LNCaP clone FGC (cell line): ENCODE data around the gene IQGAP3.

Experiments used
- DNase-seq: peaks from one replicate; pipeline ENCODE4 v3.0.0-alpha.2; 2011; ENCODE audit warnings: low read depth
- H3K4me3 ChIP-seq: 2 replicates; pipeline ENCODE4 v1.5.1; 2011; ENCODE audit warnings: mild to moderate bottlenecking, low read depth, low read length, control low read depth
- CTCF ChIP-seq: IDR thresholded peaks from 2 replicates; pipeline ENCODE4 v1.5.1; 2012; ENCODE audit warnings: mild to moderate bottlenecking; ENCODE audit not compliant: control insufficient read depth, insufficient read depth; ENCODE audit errors: extremely low read depth

Gene IQGAP3

GRCh38 chr1:156549390-156549789, 23.0 kb downstream of the IQGAP3 start:
- TF ChIP-seq CTCF = no peak
- no peak for DNase-seq
- H3K4me3 ChIP-seq = no peak overlapping the region

- no peak for DNase-seq
- H3K4me3 ChIP-seq = no peak overlapping the region
- no peak for TF ChIP-seq CTCF
Measured at GRCh38 chr1:156547982-156548381, 24.4 kb downstream of the IQGAP3 start.

- no peak for DNase-seq
- no peak for TF ChIP-seq CTCF
- no peak overlapping the region for H3K4me3 ChIP-seq
Measured at GRCh38 chr1:156547434-156547833, 24.9 kb downstream of the IQGAP3 start.

- no peak for DNase-seq
- H3K4me3 ChIP-seq = no peak overlapping the region
- TF ChIP-seq CTCF = no peak
Measured at GRCh38 chr1:156546267-156546666, 26.1 kb downstream of the IQGAP3 start.

GRCh38 chr1:156544592-156545102, 27.7 kb downstream of the IQGAP3 start:
- no peak overlapping the region for H3K4me3 ChIP-seq
- no peak for TF ChIP-seq CTCF
- DNase-seq = no peak

GRCh38 chr1:156543066-156543465, 29.3 kb downstream of the IQGAP3 start:
- DNase-seq = no peak
- TF ChIP-seq CTCF = no peak
- no peak overlapping the region for H3K4me3 ChIP-seq

- no peak overlapping the region for H3K4me3 ChIP-seq
- no peak for TF ChIP-seq CTCF
- DNase-seq = no peak
Measured at GRCh38 chr1:156540955-156541354, 31.4 kb downstream of the IQGAP3 start.
